H1 (cell line): ENCODE data around the gene ARHGEF7. TPM values are rescaled to one million over a fixed set of nuclear protein-coding genes. Genes with fewer than 3 reads are reported as not detected.

ENCODE experiments used
- CTCF ChIA-PET: fragments of 300-600 bp; sonication (Branson Sonifier 250); formaldehyde crosslinking; loops from one replicate; lab custom pipeline; 2021; ENCODE audit not compliant: partially characterized antibody; lab: Charles Lee
- POLR2A ChIA-PET: fragments of 300-600 bp; sonication (Branson Sonifier 250); formaldehyde crosslinking; loops from one replicate; lab custom pipeline; 2021; ENCODE audit warnings: inconsistent platforms; ENCODE audit not compliant: partially characterized antibody; lab: Charles Lee
- DNase-seq, 2 experiments: peaks; one replicate each; pipeline versions ENCODE4 v3.0.0 to v3.0.0-alpha.2; 2010 to 2022; ENCODE audit warnings: low spot score in 2 of 2, low read depth in 1 of 2, mixed read lengths in 1 of 2
- FAIRE-seq: peaks from 2 replicates; lab custom pipeline; 2011; peaks lifted over from hg19 to GRCh38; lab: Jason Lieb, UNC
- H2AFZ ChIP-seq: 2 replicates; pipeline ENCODE4 v1.8.1; 2012; ENCODE audit warnings: low read length, inconsistent platforms
- H2AK5ac ChIP-seq: 2 replicates; pipeline ENCODE4 v1.6.1; 2013; ENCODE audit warnings: low read depth, low read length
- H2BK120ac ChIP-seq: replicated peaks from 2 replicates; pipeline ENCODE3; 2013; ENCODE audit warnings: low read depth, low read length, inconsistent platforms
- H2BK12ac ChIP-seq: 2 replicates; pipeline ENCODE4 v1.6.1; 2013; ENCODE audit warnings: low read depth, low read length
- H2BK15ac ChIP-seq: 2 replicates; pipeline ENCODE4 v1.6.1; 2013; ENCODE audit warnings: low read length
- H2BK20ac ChIP-seq: 2 replicates; pipeline ENCODE4 v1.6.1; 2013; ENCODE audit warnings: low read length
- H2BK5ac ChIP-seq: 2 replicates; pipeline ENCODE4 v1.6.1; 2013; ENCODE audit warnings: low read depth, low read length
- H3K14ac ChIP-seq: 2 replicates; pipeline ENCODE4 v1.6.1; 2013; ENCODE audit warnings: inconsistent platforms; ENCODE audit not compliant: insufficient read length
- H3K18ac ChIP-seq: 2 replicates; pipeline ENCODE4 v1.6.1; 2013; ENCODE audit warnings: low read length; ENCODE audit errors: extremely low read depth
- H3K23ac ChIP-seq: 2 replicates; pipeline ENCODE4 v1.6.1; 2013; ENCODE audit warnings: inconsistent platforms; ENCODE audit not compliant: insufficient read length
- H3K23me2 ChIP-seq: 2 replicates; pipeline ENCODE4 v1.6.1; 2013; ENCODE audit warnings: low read depth, low read length
- H3K27ac ChIP-seq: 2 replicates; pipeline ENCODE4 v1.6.1; 2011; ENCODE audit warnings: low read depth, low read length, inconsistent platforms
- H3K27me3 ChIP-seq, 4 experiments: replicated peaks in 1 of 4; 1 replicate in 1 of 4; 2 replicates in 3 of 4; pipeline versions ENCODE4 v1.6.1 to v1.8.1; 2011 to 2013; ENCODE audit warnings: low read length in 3 of 4, mild to moderate bottlenecking in 3 of 4, inconsistent platforms in 2 of 4, mixed read lengths in 2 of 4, moderate library complexity in 1 of 4; ENCODE audit not compliant: control insufficient read depth in 3 of 4, insufficient read depth in 3 of 4; ENCODE audit errors: extremely low read depth in 1 of 4
- H3K36me3 ChIP-seq, 4 experiments: 2 replicates each; pipeline versions ENCODE4 v1.6.1 to v1.8.1; 2011 to 2013; ENCODE audit warnings: mild to moderate bottlenecking in 4 of 4, low read length in 3 of 4, moderate library complexity in 2 of 4, control low read depth in 1 of 4, inconsistent platforms in 1 of 4; ENCODE audit not compliant: insufficient read depth in 4 of 4, control insufficient read depth in 2 of 4
- H3K4ac ChIP-seq: replicated peaks from 2 replicates; pipeline ENCODE3; 2013; ENCODE audit warnings: low read length, low read depth, mixed read lengths, inconsistent platforms; ENCODE audit not compliant: insufficient read length
- H3K4me1 ChIP-seq, 4 experiments: replicated peaks in 1 of 4; 1 replicate in 1 of 4; 2 replicates in 3 of 4; pipeline versions ENCODE4 v1.6.1 to v1.8.1; 2011 to 2013; ENCODE audit warnings: low read length in 3 of 4, inconsistent platforms in 2 of 4, mixed read lengths in 1 of 4; ENCODE audit not compliant: insufficient read depth in 4 of 4, control insufficient read depth in 3 of 4
- H3K4me2 ChIP-seq, 2 experiments: 2 replicates each; pipeline versions ENCODE4 v1.6.1 to v1.8.1; 2011 to 2013; ENCODE audit warnings: low read depth in 2 of 2, low read length in 2 of 2, control low read depth in 1 of 2, inconsistent platforms in 1 of 2, mild to moderate bottlenecking in 1 of 2; ENCODE audit not compliant: insufficient read depth in 1 of 2
- H3K4me3 ChIP-seq, 4 experiments: fragments of 200-600, 300-600 bp in 1 of 4; sonication (generic), shearing (Covaris generic), sonication (Bioruptor Twin) in 1 of 4; 2 replicates each; pipeline versions ENCODE4 v1.5.1 to v1.8.1; 2011 to 2016; ENCODE audit warnings: low read length in 4 of 4, low read depth in 3 of 4, control low read depth in 2 of 4, inconsistent platforms in 2 of 4, mild to moderate bottlenecking in 2 of 4, mixed read lengths in 1 of 4, moderate library complexity in 1 of 4; ENCODE audit not compliant: insufficient read depth in 2 of 4; ENCODE audit errors: extremely low read depth in 1 of 4
- H3K56ac ChIP-seq: replicated peaks from 2 replicates; pipeline ENCODE3; 2013; ENCODE audit warnings: low read depth, mild to moderate bottlenecking, mixed read lengths, low read length, inconsistent platforms; ENCODE audit not compliant: insufficient read length
- H3K79me1 ChIP-seq: 2 replicates; pipeline ENCODE4 v1.6.1; 2013; ENCODE audit warnings: low read depth, low read length, control low read depth
- H3K79me2 ChIP-seq, 2 experiments: 2 replicates each; pipeline versions ENCODE4 v1.6.1 to v1.8.1; 2012 to 2013; ENCODE audit warnings: low read length in 2 of 2, mild to moderate bottlenecking in 2 of 2, inconsistent platforms in 1 of 2; ENCODE audit not compliant: insufficient read depth in 2 of 2, control insufficient read depth in 1 of 2
- H3K9ac ChIP-seq, 4 experiments: replicated peaks in 1 of 4; 1 replicate in 1 of 4; 2 replicates in 3 of 4; pipeline versions ENCODE4 v1.6.1 to v1.8.1; 2011 to 2013; ENCODE audit warnings: low read depth in 3 of 4, low read length in 3 of 4, control low read depth in 2 of 4, mild to moderate bottlenecking in 2 of 4, moderate library complexity in 2 of 4, inconsistent platforms in 1 of 4; ENCODE audit errors: extremely low read depth in 1 of 4
- H3K9me3 ChIP-seq, 2 experiments: 2 replicates each; pipeline versions ENCODE4 v1.6.1 to v1.8.1; 2012 to 2013; ENCODE audit warnings: mild to moderate bottlenecking in 2 of 2, moderate library complexity in 2 of 2, control low read depth in 1 of 2, inconsistent platforms in 1 of 2, low read depth in 1 of 2, low read length in 1 of 2, mixed read lengths in 1 of 2; ENCODE audit not compliant: insufficient read depth in 2 of 2
- H4K20me1 ChIP-seq, 2 experiments: replicated peaks in 1 of 2; 2 replicates each; pipeline versions ENCODE3 to v1.8.1; 2011 to 2013; ENCODE audit warnings: inconsistent platforms in 2 of 2, low read length in 2 of 2, mild to moderate bottlenecking in 1 of 2; ENCODE audit not compliant: insufficient read depth in 2 of 2, control insufficient read depth in 1 of 2
- H4K5ac ChIP-seq: 2 replicates; pipeline ENCODE4 v1.6.1; 2013; ENCODE audit warnings: low read length, low read depth, mixed read lengths, inconsistent platforms; ENCODE audit not compliant: insufficient read length
- H4K8ac ChIP-seq: 2 replicates; pipeline ENCODE4 v1.8.0; 2013; ENCODE audit warnings: mild to moderate bottlenecking, moderate library complexity, low read length, inconsistent platforms; ENCODE audit not compliant: insufficient read depth; ENCODE audit errors: extremely low read depth
- H4K91ac ChIP-seq: replicated peaks from 2 replicates; pipeline ENCODE3; 2013; ENCODE audit warnings: low read length, mixed read lengths, inconsistent platforms; ENCODE audit not compliant: insufficient read length
- CHD2 ChIP-seq: IDR thresholded peaks from 2 replicates; pipeline ENCODE4 v1.6.1; 2012; ENCODE audit warnings: low read length, improper control_type of control experiment
- EP300 ChIP-seq, 2 experiments: IDR thresholded peaks; 1 replicate in 1 of 2; 2 replicates in 1 of 2; pipeline ENCODE4 v1.6.1; 2011 to 2012; ENCODE audit warnings: low read depth in 2 of 2, low read length in 2 of 2, mild to moderate bottlenecking in 2 of 2, borderline replicate concordance in 1 of 2, inconsistent platforms in 1 of 2, moderate library complexity in 1 of 2
- FOSL1 ChIP-seq: IDR thresholded peaks from 2 replicates; pipeline ENCODE4 v1.6.1; 2011; ENCODE audit warnings: mild to moderate bottlenecking, low read depth, low read length, moderate library complexity; ENCODE audit not compliant: insufficient read depth
- POU5F1 ChIP-seq: IDR thresholded peaks from 2 replicates; pipeline ENCODE4 v1.6.1; 2011; ENCODE audit warnings: low read depth, mild to moderate bottlenecking, low read length, moderate library complexity
- RFX5 ChIP-seq: IDR thresholded peaks from 2 replicates; pipeline ENCODE4 v1.6.1; 2011; ENCODE audit warnings: low read depth, low read length, improper control_type of control experiment, borderline replicate concordance
- SIN3A ChIP-seq, 2 experiments: IDR thresholded peaks in 1 of 2; conservative IDR thresholded peaks in 1 of 2; 2 replicates each; pipeline ENCODE4 v1.6.1; 2011 to 2012; ENCODE audit warnings: low read length in 2 of 2, improper control_type of control experiment in 1 of 2, low read depth in 1 of 2, mild to moderate bottlenecking in 1 of 2
- SRF ChIP-seq: IDR thresholded peaks from 2 replicates; pipeline ENCODE4 v1.6.1; 2011; ENCODE audit warnings: mild to moderate bottlenecking, low read depth, low read length, moderate library complexity
- TAF7 ChIP-seq: optimal IDR thresholded peaks from 2 replicates; pipeline ENCODE3; 2011; ENCODE audit warnings: low read depth, mild to moderate bottlenecking, inconsistent platforms, low read length, moderate library complexity, borderline replicate concordance
- TCF12 ChIP-seq: IDR thresholded peaks from 2 replicates; pipeline ENCODE4 v1.6.1; 2011; ENCODE audit warnings: low read depth, mild to moderate bottlenecking, low read length
- ZNF274 ChIP-seq: IDR thresholded peaks from 2 replicates; pipeline ENCODE4 v1.7.0; 2012; ENCODE audit warnings: low read length, borderline replicate concordance; ENCODE audit errors: extremely low read depth
- WGBS, 2 experiments: shearing (Covaris generic) in 1 of 2; methylation state at CpG; one replicate each; pipeline versions ENCODE4 v1.1.6 to v1.1.7; 2013 to 2015; ENCODE audit warnings: low lambda C conversion rate in 2 of 2, mixed read lengths in 2 of 2, inconsistent platforms in 1 of 2, low coverage in 1 of 2, missing lambda C conversion rate in 1 of 2; ENCODE audit not compliant: insufficient replicate concordance in 2 of 2, insufficient coverage in 1 of 2, insufficient read length in 1 of 2; ENCODE audit errors: extremely low coverage in 1 of 2, missing lambda C conversion rate in 1 of 2; 5-methylcytosine and 5-hydroxymethylcytosine counted together
- polyA plus RNA-seq, 7 experiments: library from polyadenylated mRNA; depleted of rRNA in 3 of 7; stranded (reverse) in 5 of 7; unstranded in 2 of 7; fragments of >200 nt in 5 of 7; fragments of 200-250 nt in 2 of 7; gene quantifications; 1 replicate in 5 of 7; 2 replicates in 1 of 7; 4 replicates in 1 of 7; pipeline versions ENCODE4 v1.2.1 to v1.2.3, GENCODE V29; 2011 to 2013; ENCODE audit warnings: missing spikeins in 2 of 7, mixed read lengths in 2 of 7
- total RNA-seq: library from RNA; stranded (reverse); fragmentation: NEBNext Ultra II Directional; extraction: Animal tissue kit (Norgen Biotek cat#: 25700); gene quantifications from 2 replicates; pipeline ENCODE4 v1.2.1, GENCODE V29; 2021
- TF ChIP-seq, protein P1 (sequence below): IDR thresholded peaks from 2 replicates; pipeline ENCODE4 v1.6.1; 2012; ENCODE audit warnings: inconsistent platforms
- TF ChIP-seq, protein P2 (sequence below): IDR thresholded peaks from 2 replicates; pipeline ENCODE4 v1.6.1; 2012; ENCODE audit warnings: low read length, inconsistent platforms

ARHGEF7 gene
- total and polyA plus RNA-seq, 2 of the 8 experiments (the other 6 are each of a cell fraction or from before 2014, with no cell fraction given) = 26.2 to 56.5 TPM

DNA sequence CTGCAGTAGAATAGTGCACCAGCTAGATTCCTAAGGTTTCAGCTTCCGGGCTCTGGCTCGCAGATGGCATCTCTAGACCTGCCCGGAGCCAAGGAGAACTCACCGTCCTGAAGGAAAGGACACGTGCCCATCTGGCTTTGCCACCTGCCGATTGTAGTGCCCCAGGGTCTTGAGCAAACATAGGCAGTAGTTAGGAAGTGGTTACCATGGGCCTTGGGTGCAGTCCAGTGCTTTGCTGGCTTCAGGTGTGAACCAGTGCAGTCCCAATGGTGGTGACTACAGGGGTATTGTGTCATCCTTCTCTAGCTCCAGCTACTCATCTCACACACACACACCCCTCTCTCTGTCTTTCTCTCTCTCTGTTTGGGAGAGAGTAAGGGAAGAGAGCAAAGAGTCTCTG, 143.9 kb downstream of the ARHGEF7 start:
- H2BK120ac ChIP-seq = no peak overlapping the region
- peaks cover 3 to 4% of the 10 kb centered on the region in 2 experiments for H4K20me1 ChIP-seq
- H3K27me3 ChIP-seq = no peaks in the 10 kb centered on the region
- H4K91ac ChIP-seq = no peak overlapping the region
- H2BK5ac ChIP-seq = no peak overlapping the region
- POLR2A ChIA-PET = no interaction called here
- no peaks in the 10 kb centered on the region for H3K4me1 ChIP-seq
- no peak overlapping the region for H3K4me2 ChIP-seq
- peaks cover 0 to 4% of the 10 kb centered on the region in 2 experiments; a peak in 1 of 4 replicates for H3K79me2 ChIP-seq
- H3K23me2 ChIP-seq = no peaks in the 10 kb centered on the region
- H3K9ac ChIP-seq = no peak overlapping the region
- H2BK15ac ChIP-seq = no peak overlapping the region
- DNase-seq = peak in 1 of 2 experiments; percentile 34
- no peaks in the 10 kb centered on the region for H3K9me3 ChIP-seq
- H3K14ac ChIP-seq = no peak overlapping the region
- 100% methylated on average over 6 of the region's 6 CpGs; no CpG with 5 or more reads in 1 of the 2 experiments for WGBS, 2 experiments
- no peak for FAIRE-seq
- no peak overlapping the region for H3K56ac ChIP-seq
- no peak overlapping the region for H2AK5ac ChIP-seq
- peaks cover 3 to 6% (median 5%) of the 10 kb centered on the region in 4 experiments; a peak in 2 of 8 replicates for H3K36me3 ChIP-seq
- no peak overlapping the region for H3K23ac ChIP-seq
- H2BK20ac ChIP-seq = no peak overlapping the region
- H3K4ac ChIP-seq = no peak overlapping the region
- no peak overlapping the region for H2BK12ac ChIP-seq
- H2AFZ ChIP-seq = no peak overlapping the region
- no peak overlapping the region for H4K8ac ChIP-seq
- H4K5ac ChIP-seq = no peak overlapping the region
- no peak overlapping the region for H3K4me3 ChIP-seq
- H3K18ac ChIP-seq = no peak overlapping the region
- CTCF ChIA-PET = interaction anchor here (0.5 to 1.5 kb wide), 2 partner anchors 9 to 11 kb away, joined by 3 to 4 read pairs; no protein-coding TSS in a partner anchor
- H3K27ac ChIP-seq = no peak overlapping the region
- H3K79me1 ChIP-seq = peaks cover 2% of the 10 kb centered on the region; the same call in 1 of the 2 replicates
- TF ChIP-seq SIN3A (conservative IDR thresholded peaks at IDR 0.05 in 1 of 2, IDR thresholded peaks at IDR 0.05 in 1 of 2; ENCODE audit: low read depth in 1 of 2, low read length in 2 of 2) (no peak), TCF12 (no peak), RFX5 (no peak), ZNF274 (no peak), EP300 (IDR thresholded peaks at IDR 0.05; ENCODE audit: borderline replicate concordance in 1 of 2, low read depth in 2 of 2, low read length in 2 of 2) (no peak), POU5F1 (no peak), SRF (no peak), TAF7 (no peak), FOSL1 (no peak), CHD2 (no peak)
- TF ChIP-seq, protein P1, sequence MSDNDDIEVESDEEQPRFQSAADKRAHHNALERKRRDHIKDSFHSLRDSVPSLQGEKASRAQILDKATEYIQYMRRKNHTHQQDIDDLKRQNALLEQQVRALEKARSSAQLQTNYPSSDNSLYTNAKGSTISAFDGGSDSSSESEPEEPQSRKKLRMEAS = no peak
- TF ChIP-seq, protein P2, sequence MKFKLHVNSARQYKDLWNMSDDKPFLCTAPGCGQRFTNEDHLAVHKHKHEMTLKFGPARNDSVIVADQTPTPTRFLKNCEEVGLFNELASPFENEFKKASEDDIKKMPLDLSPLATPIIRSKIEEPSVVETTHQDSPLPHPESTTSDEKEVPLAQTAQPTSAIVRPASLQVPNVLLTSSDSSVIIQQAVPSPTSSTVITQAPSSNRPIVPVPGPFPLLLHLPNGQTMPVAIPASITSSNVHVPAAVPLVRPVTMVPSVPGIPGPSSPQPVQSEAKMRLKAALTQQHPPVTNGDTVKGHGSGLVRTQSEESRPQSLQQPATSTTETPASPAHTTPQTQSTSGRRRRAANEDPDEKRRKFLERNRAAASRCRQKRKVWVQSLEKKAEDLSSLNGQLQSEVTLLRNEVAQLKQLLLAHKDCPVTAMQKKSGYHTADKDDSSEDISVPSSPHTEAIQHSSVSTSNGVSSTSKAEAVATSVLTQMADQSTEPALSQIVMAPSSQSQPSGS = no peak
